ENCODE results near the gene GAGE13. TPM values are rescaled to one million over a fixed set of nuclear protein-coding genes. Genes with fewer than 3 reads are reported as not detected.

The GAGE13 gene
- total RNA-seq, result not detected

GRCh38 chrX:49331282-49331681 lies at the start of gene GAGE13:
TSS of gene GAGE13 (plus strand) at chrX:49331582. CDS start at chrX:49332738, 1,156 bp downstream.

GRCh38 chrX:49303346-49303745 lies 28.0 kb upstream of the GAGE13 start, which contains the start of gene GAGE10:
TSS of gene GAGE10 (plus strand) at chrX:49303646. CDS start at chrX:49304860, 1,214 bp downstream.

GRCh38 chrX:49321737-49322136 lies 9.6 kb upstream of the GAGE13 start, which contains the start of gene GAGE12J:
TSS of gene GAGE12J (plus strand) at chrX:49322037. CDS start at chrX:49323194, 1,157 bp downstream.

Other genes with a start within 250 kb of the GAGE13 start
- 22.4 TPM for gene GPKOW, start 207.8 kb upstream of the GAGE13 start, total RNA-seq
- 2.8 TPM for gene MAGIX, start 168.8 kb upstream of the GAGE13 start, total RNA-seq
- 3.5 TPM for gene PLP2, start 159.7 kb upstream of the GAGE13 start, total RNA-seq
- 0.69 TPM for gene PRICKLE3, start 145.2 kb upstream of the GAGE13 start, total RNA-seq
- gene SYP, start 131.4 kb upstream of the GAGE13 start, total RNA-seq, result 273 TPM
- not detected for gene CACNA1F, start 98.2 kb upstream of the GAGE13 start, total RNA-seq
- gene CCDC22, start 96.1 kb upstream of the GAGE13 start, total RNA-seq, result 6.7 TPM
- gene FOXP3, start 66.9 kb upstream of the GAGE13 start, total RNA-seq, result not detected
- gene PPP1R3F, start 61.8 kb upstream of the GAGE13 start, total RNA-seq, result 15.7 TPM
- not detected for gene GAGE10, start 27.9 kb upstream of the GAGE13 start, total RNA-seq
- gene GAGE12J, start 9.5 kb upstream of the GAGE13 start, total RNA-seq, result not detected
- not detected for gene GAGE12C, start 200.6 kb downstream of the GAGE13 start, total RNA-seq
- gene GAGE12D, start 210.2 kb downstream of the GAGE13 start, total RNA-seq, result not detected
- not detected for gene GAGE12E, start 219.7 kb downstream of the GAGE13 start, total RNA-seq
- not detected for gene GAGE12F, start 229.3 kb downstream of the GAGE13 start, total RNA-seq
- not detected for gene GAGE12G, start 238.8 kb downstream of the GAGE13 start, total RNA-seq
- gene GAGE12H, start 248.4 kb downstream of the GAGE13 start, total RNA-seq, result not detected